CD4-positive, alpha-beta memory T cell (primary cell): ENCODE data around the gene ARHGAP21. TPM values are rescaled to one million over a fixed set of nuclear protein-coding genes. Genes with fewer than 3 reads are reported as not detected.

ENCODE experiments used
- CTCF ChIA-PET: fragments of 350-600 bp; sonication (Branson Sonifier 250); formaldehyde crosslinking; loops from one replicate; lab custom pipeline; 2021; ENCODE audit warnings: inconsistent platforms; ENCODE audit not compliant: partially characterized antibody; lab: Charles Lee
- POLR2A ChIA-PET: fragments of 350-600 bp; sonication (Branson Sonifier 250); formaldehyde crosslinking; loops from one replicate; lab custom pipeline; 2021; ENCODE audit not compliant: partially characterized antibody; lab: Charles Lee
- DNase-seq, 5 donors: peaks; one replicate each; pipeline versions ENCODE4 v3.0.0 to v3.0.0-alpha.2; 2020 to 2022; ENCODE audit warnings: mixed read lengths in 1 of 5
- H3K27ac ChIP-seq: one replicate; pipeline ENCODE4 v1.7.0; 2013; ENCODE audit warnings: low read depth, low read length
- H3K27me3 ChIP-seq: 2 replicates; pipeline ENCODE4 v1.7.0; 2013; ENCODE audit warnings: mild to moderate bottlenecking, low read length, moderate library complexity; ENCODE audit not compliant: insufficient read depth
- H3K36me3 ChIP-seq: 2 replicates; pipeline ENCODE4 v1.7.0; 2013; ENCODE audit warnings: mild to moderate bottlenecking, low read length, moderate library complexity; ENCODE audit not compliant: insufficient read depth
- H3K4me1 ChIP-seq: 2 replicates; pipeline ENCODE4 v1.7.0; 2013; ENCODE audit warnings: mild to moderate bottlenecking, low read length, moderate library complexity; ENCODE audit not compliant: insufficient read depth
- H3K4me3 ChIP-seq, 2 donors: one replicate each; pipeline ENCODE4 v1.7.0; 2013; ENCODE audit warnings: low read length in 2 of 2, mild to moderate bottlenecking in 1 of 2
- H3K9me3 ChIP-seq, 2 donors: one replicate each; pipeline ENCODE4 v1.7.0; 2013; ENCODE audit warnings: low read length in 2 of 2, control low read depth in 1 of 2; ENCODE audit not compliant: control insufficient read depth in 1 of 2
- H3K27ac Mint-ChIP-seq, 7 donors: one replicate each; pipeline ENCODE4 v1.8.0; 2020 to 2021; ENCODE audit warnings: mixed read lengths in 7 of 7, mild to moderate bottlenecking in 6 of 7, inconsistent platforms in 3 of 7, moderate library complexity in 3 of 7
- H3K27me3 Mint-ChIP-seq, 2 donors: one replicate each; pipeline ENCODE4 v1.8.0; 2020 to 2021; ENCODE audit warnings: mixed read lengths in 2 of 2
- H3K36me3 Mint-ChIP-seq, 2 donors: one replicate each; pipeline ENCODE4 v1.8.0; 2020 to 2021; ENCODE audit warnings: mixed read lengths in 2 of 2, inconsistent platforms in 1 of 2, mild to moderate bottlenecking in 1 of 2
- H3K4me1 Mint-ChIP-seq, 4 donors: one replicate each; pipeline ENCODE4 v1.8.0; 2020 to 2021; ENCODE audit warnings: mixed read lengths in 4 of 4, mild to moderate bottlenecking in 1 of 4
- H3K4me3 Mint-ChIP-seq, 8 donors: one replicate each; pipeline ENCODE4 v1.8.0; 2020 to 2021; ENCODE audit warnings: mixed read lengths in 8 of 8, mild to moderate bottlenecking in 7 of 8, moderate library complexity in 6 of 8, inconsistent platforms in 3 of 8
- H3K9me3 Mint-ChIP-seq, 8 donors: one replicate each; pipeline ENCODE4 v1.8.0; 2020 to 2021; ENCODE audit warnings: mixed read lengths in 8 of 8, mild to moderate bottlenecking in 5 of 8, inconsistent platforms in 3 of 8, moderate library complexity in 1 of 8
- intact Hi-C: fragments of 100-400 bp; cut with micrococcal nuclease; formaldehyde crosslinking; loops from one replicate; pipeline ENCODE4 v1.15.1; 2023
- polyA plus RNA-seq, 2 donors: library from polyadenylated mRNA; unstranded; fragments of 300-500 nt; fragmentation: Illumina TruSeq; gene quantifications; one replicate each; pipeline ENCODE4 v1.2.3, GENCODE V29; 2021
- total RNA-seq, 2 experiments: library from RNA; stranded (reverse); gene quantifications; one replicate each; pipeline ENCODE4 v1.2.3, GENCODE V29; 2021

ARHGAP21 gene
- total and polyA plus RNA-seq, 4 experiments from 2014 or later = 1.00 to 28.0 (median 14.2) TPM

- H3K4me1 Mint-ChIP-seq = peaks cover 3 to 10% (median 8%) of the 10 kb centered on the region in 4 donors
- CTCF ChIA-PET = interaction anchor here (0.8 to 1.5 kb wide), 3 partner anchors 224 to 375 kb away, joined by 3 to 5 read pairs (median 3); no protein-coding TSS in a partner anchor
- H3K36me3 ChIP-seq = no peaks in the 10 kb centered on the region
- no peak overlapping the region for H3K4me3 ChIP-seq
- peak in 3 of 5 donors; percentile 13 to 22 (median 13) for DNase-seq
- H3K27me3 ChIP-seq = no peaks in the 10 kb centered on the region
- H3K27ac ChIP-seq = no peak overlapping the region
- H3K4me3 Mint-ChIP-seq = no peak overlapping the region
- H3K27ac Mint-ChIP-seq = no peak overlapping the region
- intact Hi-C loops = no loop called here
- no peaks in the 10 kb centered on the region for H3K36me3 Mint-ChIP-seq
- POLR2A ChIA-PET = interaction anchor here (3.3 kb wide), 1 partner anchor 17 kb away, joined by 17 read pairs; the partner anchor contains the start of gene ARHGAP21
- no peaks in the 10 kb centered on the region for H3K9me3 ChIP-seq
- no peaks in the 10 kb centered on the region for H3K9me3 Mint-ChIP-seq
- peaks cover 13% of the 10 kb centered on the region for H3K4me1 ChIP-seq
- no peaks in the 10 kb centered on the region for H3K27me3 Mint-ChIP-seq
Measured at GRCh38 chr10:24706479-24707118, 17.1 kb downstream of the ARHGAP21 start.

GRCh38 chr10:24703700-24704099 lies 20.0 kb downstream of the ARHGAP21 start:
- Mint-ChIP-seq H3K4me1 (peaks cover 8 to 9% (median 8%) of the 10 kb centered on the region in 4 donors), H3K9me3 (no peaks in the 10 kb centered on the region), H3K36me3 (no peaks in the 10 kb centered on the region), H3K4me3 (no peak overlapping the region), H3K27me3 (no peaks in the 10 kb centered on the region), H3K27ac (no peak overlapping the region)
- no peaks in the 10 kb centered on the region for H3K9me3 ChIP-seq
- ChIA-PET CTCF (no interaction called here), POLR2A (no interaction called here)
- intact Hi-C loops = no loop called here
- H3K36me3 ChIP-seq = no peaks in the 10 kb centered on the region
- no peak overlapping the region for H3K27ac ChIP-seq
- no peak overlapping the region for H3K4me3 ChIP-seq
- H3K27me3 ChIP-seq = no peaks in the 10 kb centered on the region
- DNase-seq = no peak
- H3K4me1 ChIP-seq = peaks cover 17% of the 10 kb centered on the region

- no peaks in the 10 kb centered on the region for H3K36me3 ChIP-seq
- peaks cover 11% of the 10 kb centered on the region for H3K4me1 ChIP-seq
- Mint-ChIP-seq H3K9me3 (no peaks in the 10 kb centered on the region), H3K27me3 (no peaks in the 10 kb centered on the region), H3K36me3 (no peaks in the 10 kb centered on the region), H3K27ac (peak overlapping the region in 5 of 7 donors; percentile 3 to 77 (median 25)), H3K4me1 (peaks cover 8 to 9% (median 8%) of the 10 kb centered on the region in 4 donors), H3K4me3 (no peak overlapping the region)
- DNase-seq = no peak
- CTCF ChIA-PET = no interaction called here
- H3K27me3 ChIP-seq = no peaks in the 10 kb centered on the region
- POLR2A ChIA-PET = no interaction called here
- no peaks in the 10 kb centered on the region for H3K9me3 ChIP-seq
- no peak overlapping the region for H3K27ac ChIP-seq
- H3K4me3 ChIP-seq = no peak overlapping the region
- intact Hi-C loops = no loop called here
Measured at GRCh38 chr10:24701447-24701846, 22.2 kb downstream of the ARHGAP21 start.

- no peaks in the 10 kb centered on the region for H3K27me3 Mint-ChIP-seq
- no peaks in the 10 kb centered on the region for H3K9me3 Mint-ChIP-seq
- H3K36me3 ChIP-seq = no peaks in the 10 kb centered on the region
- H3K27ac Mint-ChIP-seq = no peak overlapping the region
- no peaks in the 10 kb centered on the region for H3K36me3 Mint-ChIP-seq
- intact Hi-C loops = no loop called here
- no peak overlapping the region for H3K4me3 Mint-ChIP-seq
- no peak for DNase-seq
- CTCF ChIA-PET = interaction anchor here (0.8 kb wide), 1 partner anchor 22 kb away, joined by 3 read pairs; the partner anchor contains the start of gene ARHGAP21
- no peak overlapping the region for H3K4me3 ChIP-seq
- no peaks in the 10 kb centered on the region for H3K27me3 ChIP-seq
- POLR2A ChIA-PET = no interaction called here
- peaks cover 6% of the 10 kb centered on the region for H3K4me1 ChIP-seq
- no peak overlapping the region for H3K27ac ChIP-seq
- no peaks in the 10 kb centered on the region for H3K9me3 ChIP-seq
- H3K4me1 Mint-ChIP-seq = peaks cover 8 to 9% (median 8%) of the 10 kb centered on the region in 4 donors
Measured at GRCh38 chr10:24700948-24701347, 22.7 kb downstream of the ARHGAP21 start.

GRCh38 chr10:24698270-24698669 lies 25.4 kb downstream of the ARHGAP21 start:
- POLR2A ChIA-PET = no interaction called here

GRCh38 chr10:24697080-24697479 lies 26.6 kb downstream of the ARHGAP21 start:
- H3K27ac Mint-ChIP-seq = no peak overlapping the region

More at GRCh38 chr10:24698270-24698669, 25.4 kb downstream of the ARHGAP21 start:
- Mint-ChIP-seq H3K27me3 (no peaks in the 10 kb centered on the region), H3K4me3 (no peak overlapping the region), H3K36me3 (no peaks in the 10 kb centered on the region), H3K4me1 (peaks cover 7 to 9% (median 8%) of the 10 kb centered on the region in 4 donors), H3K9me3 (no peaks in the 10 kb centered on the region), H3K27ac (no peak overlapping the region)
- CTCF ChIA-PET = interaction anchor here (1.3 to 1.4 kb wide), 2 partner anchors 12 to 80 kb away, joined by 3 read pairs; no protein-coding TSS in a partner anchor
- Histone ChIP-seq H3K36me3 (no peaks in the 10 kb centered on the region), H3K4me1 (peaks cover 6% of the 10 kb centered on the region), H3K9me3 (no peaks in the 10 kb centered on the region), H3K27me3 (no peaks in the 10 kb centered on the region), H3K27ac (no peak overlapping the region), H3K4me3 (no peak overlapping the region)
- no peak for DNase-seq
- intact Hi-C loops = no loop called here

GRCh38 chr10:24695452-24695851 lies 28.2 kb downstream of the ARHGAP21 start:
- intact Hi-C loops = no loop called here
- no peaks in the 10 kb centered on the region for H3K9me3 ChIP-seq
- no peaks in the 10 kb centered on the region for H3K4me1 ChIP-seq
- H3K27me3 ChIP-seq = no peaks in the 10 kb centered on the region
- no peak overlapping the region for H3K4me3 Mint-ChIP-seq
- POLR2A ChIA-PET = no interaction called here
- H3K27ac ChIP-seq = no peak overlapping the region
- H3K36me3 ChIP-seq = no peaks in the 10 kb centered on the region
- DNase-seq = no peak
- no peaks in the 10 kb centered on the region for H3K27me3 Mint-ChIP-seq
- H3K4me1 Mint-ChIP-seq = peaks cover 0 to 3% (median 0%) of the 10 kb centered on the region in 4 donors
- H3K27ac Mint-ChIP-seq = no peak overlapping the region
- no peaks in the 10 kb centered on the region for H3K36me3 Mint-ChIP-seq
- no peak overlapping the region for H3K4me3 ChIP-seq
- CTCF ChIA-PET = no interaction called here
- no peaks in the 10 kb centered on the region for H3K9me3 Mint-ChIP-seq

More at GRCh38 chr10:24697080-24697479, 26.6 kb downstream of the ARHGAP21 start:
- no peaks in the 10 kb centered on the region for H3K9me3 ChIP-seq
- POLR2A ChIA-PET = no interaction called here
- Mint-ChIP-seq H3K4me1 (peaks cover 7 to 9% (median 8%) of the 10 kb centered on the region in 4 donors), H3K36me3 (no peaks in the 10 kb centered on the region), H3K4me3 (no peak overlapping the region), H3K9me3 (no peaks in the 10 kb centered on the region), H3K27me3 (no peaks in the 10 kb centered on the region)
- no peaks in the 10 kb centered on the region for H3K27me3 ChIP-seq
- H3K36me3 ChIP-seq = no peaks in the 10 kb centered on the region
- CTCF ChIA-PET = interaction anchor here (1.3 to 1.4 kb wide), 2 partner anchors 11 to 79 kb away, joined by 3 read pairs; no protein-coding TSS in a partner anchor
- H3K4me3 ChIP-seq = no peak overlapping the region
- no peak for DNase-seq
- intact Hi-C loops = no loop called here
- peaks cover 6% of the 10 kb centered on the region for H3K4me1 ChIP-seq
- no peak overlapping the region for H3K27ac ChIP-seq
